NB4 (cell line): ENCODE results near the gene DSTN.

Experiments
- CTCF ChIP-seq: IDR thresholded peaks from one replicate; pipeline ENCODE4 v1.5.1; 2012; ENCODE audit warnings: low read depth, low read length
- MAX ChIP-seq: IDR thresholded peaks from 2 replicates; pipeline ENCODE4 v1.6.1; 2011; ENCODE audit warnings: low read depth, low read length
- POLR2A ChIP-seq: IDR thresholded peaks from 2 replicates; pipeline ENCODE4 v1.6.1; 2011; ENCODE audit warnings: mild to moderate bottlenecking; ENCODE audit not compliant: insufficient read length; ENCODE audit errors: extremely low read depth

- TF ChIP-seq POLR2A (no peak), CTCF (no peak), MAX (no peak)
These were observed 54.8 kb downstream of the DSTN start for GRCh38 chr20:17624551-17625245.
